K562 (cell line): ENCODE measurements around the gene C19orf85. TPM values are rescaled to one million over a fixed set of nuclear protein-coding genes. Genes with fewer than 3 reads are reported as not detected.
A peak's percentile ranks its signal among the peaks of the same experiment; 100 is the strongest.

ENCODE experiments used
- ATAC-seq: fragments of 200-7000 bp; cut with Tn5 transposase; 3 replicates; pipeline ENCODE4 v1.9.1; 2020; ENCODE audit warnings: moderate library complexity
- BruUV-seq: library from RNA; stranded (reverse); fragments of 400-500 nt; replicated peaks from 2 replicates; lab custom pipeline; 2021; lab: Mats Ljungman, UMichigan
- CTCF ChIA-PET: fragments of 300-600 bp; formaldehyde crosslinking; extraction: SDS; loops from one replicate; lab custom pipeline; 2021; ENCODE audit warnings: low intra/inter-chr PET ratio; lab: Yijun Ruan, JAX
- POLR2A ChIA-PET: fragments of 300-600, 350-650 bp; sonication (Branson Sonifier 250); formaldehyde crosslinking; extraction: SDS; loops from one replicate; lab custom pipeline; 2021; ENCODE audit warnings: antibody characterized with exemption, inconsistent platforms; lab: Yijun Ruan, JAX
- DNase-seq, 4 experiments: peaks; one replicate each; pipeline versions ENCODE4 v3.0.0 to v3.0.0-alpha.2; 2011 to 2018; ENCODE audit warnings: low spot score in 3 of 4, mixed read lengths in 3 of 4; ENCODE audit errors: extremely low read depth in 1 of 4
- FAIRE-seq: peaks from 2 replicates; lab custom pipeline; 2011; peaks lifted over from hg19 to GRCh38; lab: Jason Lieb, UNC
- H2AFZ ChIP-seq: 2 replicates; pipeline ENCODE4 v1.6.0; 2011; ENCODE audit warnings: low read depth, low read length, control low read depth, inconsistent platforms
- H3K27ac ChIP-seq: fragments of 200-600 bp; 3 replicates; pipeline ENCODE4 v1.8.0; 2011; ENCODE audit warnings: low read depth, mild to moderate bottlenecking, control low read depth, inconsistent platforms, low read length, moderate library complexity, mixed read lengths; ENCODE audit errors: extremely low read depth
- H3K27me3 ChIP-seq, 2 experiments: fragments of 300-600 bp in 1 of 2; 2 replicates in 1 of 2; 3 replicates in 1 of 2; pipeline versions ENCODE4 v1.6.0 to v1.8.0; 2011; ENCODE audit warnings: inconsistent platforms in 2 of 2, low read length in 2 of 2, mild to moderate bottlenecking in 1 of 2, mixed read lengths in 1 of 2, moderate library complexity in 1 of 2; ENCODE audit not compliant: control insufficient read depth in 2 of 2, insufficient read depth in 2 of 2
- H3K36me3 ChIP-seq: fragments of 300-600 bp; 3 replicates; pipeline ENCODE4 v1.8.0; 2011; ENCODE audit warnings: mild to moderate bottlenecking, low read length, inconsistent platforms; ENCODE audit not compliant: control insufficient read depth, insufficient read depth
- H3K4me1 ChIP-seq, 2 experiments: fragments of 200-600 bp in 1 of 2; replicated peaks in 1 of 2; 2 replicates in 1 of 2; 3 replicates in 1 of 2; pipeline versions ENCODE4 v1.5.1 to v1.8.0; 2011; ENCODE audit warnings: inconsistent platforms in 2 of 2, low read length in 2 of 2, mild to moderate bottlenecking in 1 of 2, mixed read lengths in 1 of 2, moderate library complexity in 1 of 2; ENCODE audit not compliant: control insufficient read depth in 2 of 2, insufficient read depth in 2 of 2
- H3K4me2 ChIP-seq: 2 replicates; pipeline ENCODE4 v1.6.1; 2011; ENCODE audit warnings: low read length, control low read depth, inconsistent platforms, mixed read lengths; ENCODE audit not compliant: insufficient read depth
- H3K4me3 ChIP-seq: fragments of 200-600 bp; sonication (generic), shearing (Covaris generic); 2 replicates; pipeline ENCODE4 v1.5.1; 2016; ENCODE audit warnings: control low read depth, inconsistent platforms
- H3K79me2 ChIP-seq: fragments of 200-600 bp; 3 replicates; pipeline ENCODE4 v1.8.0; 2011; ENCODE audit warnings: low read length, inconsistent platforms; ENCODE audit not compliant: control insufficient read depth, insufficient read depth
- H3K9ac ChIP-seq, 2 experiments: 2 replicates each; pipeline versions ENCODE4 v1.6.0 to v1.6.1; 2011; ENCODE audit warnings: low read depth in 2 of 2, low read length in 2 of 2, control low read depth in 1 of 2, inconsistent platforms in 1 of 2, mild to moderate bottlenecking in 1 of 2, mixed read lengths in 1 of 2; ENCODE audit not compliant: insufficient read depth in 1 of 2
- H3K9me1 ChIP-seq: one replicate; pipeline ENCODE4 v1.6.0; 2011; ENCODE audit warnings: inconsistent platforms, mild to moderate bottlenecking, low read length, moderate library complexity; ENCODE audit not compliant: control insufficient read depth, insufficient read depth
- H3K9me3 ChIP-seq: replicated peaks from 2 replicates; pipeline ENCODE4 v1.5.1; 2011; ENCODE audit warnings: low read depth, low read length, inconsistent platforms; ENCODE audit not compliant: control insufficient read depth, insufficient read depth
- H4K20me1 ChIP-seq: replicated peaks from 2 replicates; pipeline ENCODE4 v1.6.1; 2011; ENCODE audit warnings: low read length, inconsistent platforms, mixed read lengths; ENCODE audit not compliant: control insufficient read depth, insufficient read depth
- DLX4 ChIP-seq: fragments of 250-450 bp; sonication (Bioruptor Pico); IDR thresholded peaks from 2 replicates; pipeline ENCODE4 v1.6.1; 2021; ENCODE audit warnings: mild to moderate bottlenecking
- JUNB ChIP-seq: fragments of 450-650 bp; formaldehyde crosslinking; conservative IDR thresholded peaks from 2 replicates; pipeline ENCODE4 v1.4.0; 2020; ENCODE audit warnings: mild to moderate bottlenecking
- MAFK ChIP-seq: IDR thresholded peaks from 2 replicates; pipeline ENCODE4 v1.6.1; 2011; ENCODE audit warnings: low read length, improper control_type of control experiment
- MAX ChIP-seq: sonication (generic); formaldehyde crosslinking; IDR thresholded peaks from 2 replicates; pipeline ENCODE4 v1.9.0; 2022; ENCODE audit warnings: mild to moderate bottlenecking, missing genetic modification reagents
- MECOM ChIP-seq: fragments of 250-450 bp; sonication (Bioruptor Pico); IDR thresholded peaks from 2 replicates; pipeline ENCODE4 v1.8.0; 2022; ENCODE audit warnings: inconsistent platforms
- NFIC ChIP-seq: fragments of 450-650 bp; IDR thresholded peaks from 2 replicates; pipeline ENCODE4 v1.6.1; 2017; ENCODE audit warnings: mild to moderate bottlenecking, inconsistent platforms
- POLR2G ChIP-seq: fragments of 200-400 bp; formaldehyde crosslinking; IDR thresholded peaks from 2 replicates; pipeline ENCODE4 v1.6.1; 2017; ENCODE audit warnings: low read depth, mild to moderate bottlenecking, antibody characterized with exemption, low read length, moderate library complexity
- ZC3H4 ChIP-seq: sonication (generic); formaldehyde crosslinking; IDR thresholded peaks from 2 replicates; pipeline ENCODE4 v1.9.0; 2021; ENCODE audit warnings: missing genetic modification reagents, borderline replicate concordance
- ZNF121 ChIP-seq: sonication (generic); formaldehyde crosslinking; conservative IDR thresholded peaks from 2 replicates; pipeline ENCODE4 v1.8.0; 2022; ENCODE audit warnings: missing genetic modification reagents
- ZNF232 ChIP-seq: sonication (generic); formaldehyde crosslinking; IDR thresholded peaks from 2 replicates; pipeline ENCODE4 v1.8.0; 2022; ENCODE audit warnings: mild to moderate bottlenecking, missing genetic modification reagents
- ZNF263 ChIP-seq: sonication (generic); formaldehyde crosslinking; IDR thresholded peaks from 2 replicates; pipeline ENCODE4 v1.8.0; 2022; ENCODE audit warnings: mild to moderate bottlenecking, missing genetic modification reagents, borderline replicate concordance
- WGBS: fragments of 100-300 bp; shearing (Covaris generic); methylation state at CpG from one replicate; pipeline ENCODE4 v1.1.6; 2016; ENCODE audit warnings: low coverage, mixed read lengths; ENCODE audit not compliant: insufficient coverage; ENCODE audit errors: missing lambda C conversion rate; 5-methylcytosine and 5-hydroxymethylcytosine counted together
- in situ Hi-C: fragments of 300-500 bp; cut with MboI; formaldehyde crosslinking; loops from 4 replicates; pipeline ENCODE4 v1.15.0; 2018; ENCODE audit warnings: inconsistent platforms, mixed read lengths
- intact Hi-C: fragments of 100-400 bp; cut with micrococcal nuclease; formaldehyde crosslinking; loops from 2 replicates; pipeline ENCODE4 v1.14.2; 2022
- polyA plus RNA-seq, 8 experiments: library from polyadenylated mRNA; depleted of rRNA in 4 of 8; stranded (reverse) in 5 of 8; unstranded in 3 of 8; fragments of >200 nt; fragmentation: Nextera tagmentation in 2 of 8; fragmentation: Illumina TruSeq in 1 of 8; extraction: Ambion mirVana in 2 of 8; extraction: Trizol in 1 of 8; gene quantifications; 2 replicates each; pipeline versions ENCODE4 v1.2.1 to v1.2.3, GENCODE V29; 2011 to 2014; ENCODE audit warnings: inconsistent platforms in 1 of 8, missing spikeins in 1 of 8
- total RNA-seq, 7 experiments: library from RNA; depleted of rRNA in 6 of 7; stranded (reverse); fragments of >200 nt in 6 of 7; fragmentation: Illumina TruSeq in 2 of 7; extraction: Trizol in 2 of 7; gene quantifications; 2 replicates each; pipeline versions ENCODE4 v1.2.1 to v1.2.3, GENCODE V29; 2011 to 2021; ENCODE audit warnings: low replicate concordance in 1 of 7

C19orf85 gene
- total and polyA plus RNA-seq, 9 of the 15 experiments (the other 6 are each of a cell fraction or from before 2014, with no cell fraction given), result not detected

- Histone ChIP-seq H3K4me1 (peaks cover 18 to 62% of the 10 kb centered on the region in 2 experiments), H3K9me3 (no peaks in the 10 kb centered on the region), H3K36me3 (no peaks in the 10 kb centered on the region), H3K27me3 (peaks cover 0 to 4% of the 10 kb centered on the region in 2 experiments; a peak in 1 of 5 replicates), H3K79me2 (no peaks in the 10 kb centered on the region), H3K4me2 (no peak overlapping the region), H3K9ac (peak overlapping the region in 1 of 2 experiments; percentile 64; a peak in 1 of 4 replicates), H2AFZ (no peak overlapping the region), H3K27ac (no peak overlapping the region), H3K9me1 (no peaks in the 10 kb centered on the region), H4K20me1 (no peaks in the 10 kb centered on the region), H3K4me3 (no peak overlapping the region)
- WGBS, result 30% methylated on average over 11 of the region's 12 CpGs
- intact Hi-C loops (no loop called here), in situ Hi-C loops (no loop called here)
- ATAC-seq, result no peak
- FAIRE-seq, result no peak
- peak; percentile 53; the same call in 1 of the 2 replicates for TF ChIP-seq ZNF121 (CRISPR knock-in tag)
- no peak for TF ChIP-seq ZNF232 (CRISPR knock-in tag)
- CTCF ChIA-PET, result no interaction called here
- no peak for DNase-seq
- POLR2A ChIA-PET, result interaction anchor here (0.9 to 2.8 kb wide), 3 partner anchors 8 to 25 kb away, joined by 4 to 12 read pairs (median 5); partner anchors contain the start of gene NAT14
- no TSS peak for BruUV-seq
Measured at GRCh38 chr19:55492362-55492944, 27.9 kb upstream of the C19orf85 start.

- CTCF ChIA-PET, result no interaction called here
- Histone ChIP-seq H3K4me3 (no peak overlapping the region), H3K27ac (no peak overlapping the region), H3K9me1 (no peaks in the 10 kb centered on the region), H3K9me3 (no peaks in the 10 kb centered on the region), H3K4me1 (peaks cover 25 to 69% of the 10 kb centered on the region in 2 experiments), H3K79me2 (no peaks in the 10 kb centered on the region), H3K4me2 (no peak overlapping the region), H4K20me1 (no peaks in the 10 kb centered on the region), H3K27me3 (peaks cover 0 to 4% of the 10 kb centered on the region in 2 experiments; a peak in 1 of 5 replicates), H3K9ac (peak overlapping the region in 1 of 2 experiments; percentile 64; a peak in 1 of 4 replicates), H3K36me3 (no peaks in the 10 kb centered on the region), H2AFZ (no peak overlapping the region)
- intact Hi-C loops (no loop called here), in situ Hi-C loops (no loop called here)
- DNase-seq, result no peak
- no peak for FAIRE-seq
- BruUV-seq, result no TSS peak
- ATAC-seq, result peak; percentile 11; the same call in 2 of the 3 replicates
- WGBS, result 20% methylated on average over 17 of the region's 24 CpGs
- no peak for TF ChIP-seq JUNB (CRISPR knock-in tag)
- TF ChIP-seq DLX4, result no peak
- no peak for TF ChIP-seq ZNF263 (CRISPR knock-in tag)
- TF ChIP-seq MAFK, result no peak
- peak; percentile 19; the same call in 1 of the 2 replicates for TF ChIP-seq MAX (CRISPR knock-in tag)
- TF ChIP-seq POLR2G, result 0 out of 2 replicates have a peak, but pooled peaks have one; percentile 23
- TF ChIP-seq NFIC, result no peak
- TF ChIP-seq MECOM, result no peak
- TF ChIP-seq ZC3H4 (CRISPR knock-in tag), result no peak
- POLR2A ChIA-PET, result interaction anchor here (0.9 to 2.3 kb wide), 4 partner anchors 7 to 25 kb away, joined by 4 to 5 read pairs (median 5); no protein-coding TSS in a partner anchor
Measured at GRCh38 chr19:55491546-55492360, 27.2 kb upstream of the C19orf85 start.
